ENCODE measurements around the gene ADAMTSL2. TPM values are rescaled to one million over a fixed set of nuclear protein-coding genes. Genes with fewer than 3 reads are reported as not detected.

The ADAMTSL2 gene
- total RNA-seq, 1 donor from 2014 or later: not detected

- TF ChIP-seq CTCF (conservative IDR thresholded peaks at IDR 0.05; ENCODE audit: low read depth, low read length): no peak
- DNase-seq (ENCODE audit: low read depth): no peak
- no peak overlapping the region for H3K4me3 ChIP-seq (ENCODE audit: low read depth, low read length)
Observed at GRCh38 chr9:133505901-133506652, 28.4 kb upstream of the ADAMTSL2 start.

- peak; percentile 1 for DNase-seq (ENCODE audit: low read depth)
- no peak for TF ChIP-seq CTCF (conservative IDR thresholded peaks at IDR 0.05; ENCODE audit: low read depth, low read length)
- H3K4me3 ChIP-seq (ENCODE audit: low read depth, low read length): no peak overlapping the region
Observed at GRCh38 chr9:133506653-133507038, 27.9 kb upstream of the ADAMTSL2 start.

- no peak overlapping the region for H3K4me3 ChIP-seq (ENCODE audit: low read depth, low read length)
- no peak for TF ChIP-seq CTCF (conservative IDR thresholded peaks at IDR 0.05; ENCODE audit: low read depth, low read length)
- DNase-seq (ENCODE audit: low read depth): no peak
Observed at GRCh38 chr9:133507246-133507965, 27.1 kb upstream of the ADAMTSL2 start.

- TF ChIP-seq CTCF (conservative IDR thresholded peaks at IDR 0.05; ENCODE audit: low read depth, low read length): no peak
- DNase-seq (ENCODE audit: low read depth): no peak
- no peak overlapping the region for H3K4me3 ChIP-seq (ENCODE audit: low read depth, low read length)
Observed at GRCh38 chr9:133508046-133508445, 26.5 kb upstream of the ADAMTSL2 start.

- no peak for DNase-seq (ENCODE audit: low read depth)
- peak overlapping the region; percentile 4 for H3K4me3 ChIP-seq (ENCODE audit: low read depth, low read length)
- peak; percentile 16 for TF ChIP-seq CTCF (conservative IDR thresholded peaks at IDR 0.05; ENCODE audit: low read depth, low read length)
Observed at GRCh38 chr9:133509179-133510083, 25.1 kb upstream of the ADAMTSL2 start.

- no peak overlapping the region for H3K4me3 ChIP-seq (ENCODE audit: low read depth, low read length)
- no peak for TF ChIP-seq CTCF (conservative IDR thresholded peaks at IDR 0.05; ENCODE audit: low read depth, low read length)
- DNase-seq (ENCODE audit: low read depth): no peak
Observed at GRCh38 chr9:133510926-133511505, 23.5 kb upstream of the ADAMTSL2 start.
